GM19193 (cell line): ENCODE data around the gene SLC24A3.

Experiments
- POLR2A ChIP-seq: IDR thresholded peaks from 4 replicates; pipeline ENCODE4 v1.6.1; 2011; ENCODE audit not compliant: insufficient read depth, insufficient read length; ENCODE audit errors: extremely low read depth

The SLC24A3 gene

DNA sequence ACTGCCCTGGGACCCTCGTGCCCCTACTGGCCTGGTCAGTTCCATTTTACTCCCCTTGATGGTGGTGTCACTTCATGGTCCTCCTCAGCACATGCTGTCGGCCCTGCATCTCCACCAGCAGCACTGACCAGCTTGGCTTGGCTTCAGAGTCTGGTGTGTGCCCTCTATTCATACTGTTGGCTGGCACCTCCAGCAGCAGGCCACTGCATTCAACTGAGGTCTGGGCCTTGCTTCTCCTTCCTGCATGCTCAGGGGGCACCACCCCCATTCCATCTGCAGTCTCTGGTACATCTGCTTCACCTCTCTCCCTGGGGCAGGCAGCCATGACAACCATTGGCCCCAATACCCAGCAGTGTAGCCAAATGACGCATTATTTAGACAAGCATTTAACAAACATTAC lies 155.9 kb downstream of the SLC24A3 start:
- TF ChIP-seq POLR2A: no peak

DNA sequence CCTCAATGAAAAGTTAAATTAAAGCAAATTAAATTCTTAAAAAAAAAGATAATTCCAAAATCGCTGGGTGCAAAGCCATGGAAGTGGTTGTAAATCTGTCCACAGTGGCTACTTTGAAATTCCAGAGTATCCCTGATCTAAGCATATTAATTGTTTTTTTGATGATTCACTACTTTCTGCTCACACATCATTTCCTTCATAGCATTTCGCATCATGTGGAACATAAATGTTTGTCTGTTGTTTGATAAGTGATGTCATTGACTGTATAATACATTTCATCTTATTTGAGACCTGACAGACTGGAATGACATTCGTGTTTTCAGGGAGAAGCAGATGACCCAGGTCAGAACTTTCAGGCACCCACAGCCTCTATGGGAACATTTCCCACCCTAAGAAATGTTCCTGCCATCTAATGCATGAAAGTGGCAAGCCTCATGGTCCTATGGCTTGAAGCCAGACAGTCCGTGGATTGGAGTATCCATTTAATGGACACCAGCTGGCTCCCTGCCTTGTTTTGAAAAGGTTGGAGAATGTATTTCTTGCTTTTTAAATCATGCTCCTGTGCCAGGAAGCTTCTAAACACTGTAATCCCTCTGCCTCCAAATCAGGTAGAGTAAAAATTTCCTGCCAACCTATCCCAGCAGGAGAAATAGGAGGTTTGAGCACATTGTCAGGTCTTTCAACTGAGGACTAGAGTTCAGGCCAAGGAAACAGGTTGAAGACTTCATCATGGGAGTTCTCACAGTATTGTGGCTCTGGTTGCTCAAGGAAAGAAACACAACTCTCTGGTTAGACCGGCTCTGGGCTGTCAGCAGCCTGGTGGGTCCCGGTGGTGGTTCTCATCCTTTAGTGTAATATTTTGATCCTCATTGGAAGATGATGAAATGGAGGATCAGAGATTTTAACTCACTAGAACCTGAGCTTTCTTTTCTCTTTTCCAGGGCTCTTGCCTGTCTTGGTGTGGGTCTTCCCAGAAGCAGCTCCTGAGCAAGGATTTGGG lies 157.9 kb downstream of the SLC24A3 start:
- TF ChIP-seq POLR2A: no peak

DNA sequence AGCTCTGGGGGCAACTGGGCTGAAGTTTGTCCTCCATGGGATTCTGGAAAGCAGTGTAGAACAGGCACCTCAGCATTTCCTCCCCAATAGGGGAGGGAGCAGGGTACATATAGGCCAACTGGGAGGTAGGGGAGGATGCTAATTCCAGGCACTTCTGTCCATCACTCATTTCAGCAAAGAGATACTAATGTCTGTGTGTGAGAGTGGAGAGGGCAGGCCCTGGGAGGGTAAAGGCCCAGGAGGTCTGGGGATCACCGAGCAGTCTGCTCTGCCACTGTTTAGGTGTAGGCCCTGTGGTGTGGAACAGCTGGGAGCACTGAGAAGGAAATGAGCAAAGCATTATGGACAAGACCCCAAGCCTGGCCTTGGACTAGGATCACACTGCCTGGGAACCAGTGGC lies 158.7 kb downstream of the SLC24A3 start:
- TF ChIP-seq POLR2A: no peak

GRCh38 chr20:19374216-19374615 lies 161.8 kb downstream of the SLC24A3 start:
- no peak for TF ChIP-seq POLR2A

- no peak for TF ChIP-seq POLR2A
Measured at GRCh38 chr20:19375395-19375794, 163.0 kb downstream of the SLC24A3 start.

DNA sequence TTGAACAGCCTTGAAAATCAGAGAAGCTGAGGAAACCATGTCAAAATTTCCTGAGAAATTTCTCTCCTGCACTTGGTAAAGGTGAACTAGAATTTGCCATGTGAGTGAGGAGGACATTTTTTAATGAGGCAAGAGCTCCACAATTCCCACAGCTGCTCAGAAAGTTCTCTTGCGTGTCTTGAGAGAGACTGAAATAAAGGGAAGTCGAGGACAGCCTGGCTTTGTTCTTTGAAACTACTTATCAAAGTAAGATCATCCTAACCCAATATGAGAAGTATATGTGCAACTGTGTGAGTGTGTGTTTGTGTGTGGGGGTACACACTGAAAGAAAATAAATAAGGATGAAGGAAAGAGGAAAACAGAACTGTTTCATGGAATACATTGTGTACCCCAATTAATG lies 163.4 kb downstream of the SLC24A3 start:
- TF ChIP-seq POLR2A: no peak

GRCh38 chr20:19376451-19377229 lies 164.2 kb downstream of the SLC24A3 start:
- TF ChIP-seq POLR2A: no peak

GRCh38 chr20:19378058-19378457 lies 165.6 kb downstream of the SLC24A3 start:
- no peak for TF ChIP-seq POLR2A

GRCh38 chr20:19380211-19380610 lies 167.8 kb downstream of the SLC24A3 start:
- TF ChIP-seq POLR2A: no peak

- TF ChIP-seq POLR2A: no peak
Measured at GRCh38 chr20:19381947-19382346, 169.5 kb downstream of the SLC24A3 start.

GRCh38 chr20:19382386-19383340 lies 170.2 kb downstream of the SLC24A3 start:
- TF ChIP-seq POLR2A: no peak

- TF ChIP-seq POLR2A: no peak
Measured at GRCh38 chr20:19384940-19385339, 172.5 kb downstream of the SLC24A3 start.

- TF ChIP-seq POLR2A: no peak
Measured at GRCh38 chr20:19387251-19387650, 174.8 kb downstream of the SLC24A3 start.

DNA sequence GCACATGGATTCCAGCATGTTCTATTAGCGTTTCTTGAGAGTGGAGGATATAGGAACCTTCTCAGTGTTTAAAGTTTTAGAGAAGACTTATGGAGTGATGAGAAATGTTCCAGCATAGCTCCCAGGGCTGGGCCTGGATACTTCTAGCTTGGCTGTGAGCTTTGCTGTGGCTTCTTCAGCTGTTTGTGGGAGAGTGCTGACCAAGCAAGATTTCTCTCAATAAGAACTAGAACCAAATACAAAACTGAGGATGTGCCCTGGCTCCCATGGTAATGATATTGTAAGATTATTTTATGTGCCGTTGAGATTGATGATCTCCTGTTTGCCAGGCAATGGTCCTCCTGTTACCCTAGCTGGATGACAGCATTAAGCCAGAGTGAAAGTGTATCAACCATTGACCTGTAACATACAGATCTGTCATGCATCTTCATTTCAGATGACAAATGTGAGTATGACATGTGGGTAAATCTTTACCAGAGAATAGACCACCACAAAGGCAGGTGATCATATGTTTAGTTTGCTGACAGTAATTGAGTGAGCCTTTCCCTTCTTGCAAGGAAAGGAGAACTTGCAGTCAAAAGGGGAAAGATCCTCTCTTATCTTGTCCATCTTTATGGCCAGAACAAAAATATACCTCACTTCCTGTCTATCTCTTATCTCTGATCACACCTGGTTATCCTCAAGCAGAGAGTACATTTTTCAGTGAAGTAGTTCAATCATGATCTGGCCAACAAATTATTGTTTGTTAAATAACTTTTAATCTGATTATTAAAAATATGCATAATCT lies 180.1 kb downstream of the SLC24A3 start:
- TF ChIP-seq POLR2A: no peak

GRCh38 chr20:19396460-19397081 lies 184.1 kb downstream of the SLC24A3 start:
- TF ChIP-seq POLR2A: no peak
